Hippocampal formation (tissue), 2 donors: ENCODE data around the gene SORBS2.
"Not testable (repeated sequence)": the region's sequence is repeated elsewhere in the genome, so short reads cannot be mapped to it uniquely, and the experiment has no call there.

Experiments used
- DNase-seq, 2 donors: peaks; one replicate each; lab custom pipeline; 2025; lab: John Stamatoyannopoulos, UW

The SORBS2 gene

GRCh38 chr4:185559915-185560281 is 252.1 kb downstream of the SORBS2 start:
- no peak for DNase-seq

GRCh38 chr4:185559251-185559914 is 252.6 kb downstream of the SORBS2 start:
- DNase-seq: not testable (repeated sequence)

- DNase-seq: no peak
Observed at GRCh38 chr4:185554365-185555126, 257.4 kb downstream of the SORBS2 start.

- DNase-seq: no peak
Observed at GRCh38 chr4:185552254-185552653, 259.7 kb downstream of the SORBS2 start.

- DNase-seq: no peak
Observed at GRCh38 chr4:185550933-185551332, 261.1 kb downstream of the SORBS2 start.

GRCh38 chr4:185549095-185549639 is 262.8 kb downstream of the SORBS2 start:
- no peak for DNase-seq

GRCh38 chr4:185548587-185548986 is 263.4 kb downstream of the SORBS2 start:
- DNase-seq: no peak

- DNase-seq: no peak
Observed at GRCh38 chr4:185546335-185546734, 265.7 kb downstream of the SORBS2 start.

GRCh38 chr4:185542626-185543315 is 269.2 kb downstream of the SORBS2 start:
- no peak for DNase-seq

GRCh38 chr4:185541251-185541727 is 270.7 kb downstream of the SORBS2 start:
- DNase-seq: peak in 1 of 2 donors; percentile 44

GRCh38 chr4:185540487-185541120 is 271.4 kb downstream of the SORBS2 start:
- DNase-seq: no peak

- no peak for DNase-seq
Observed at GRCh38 chr4:185540040-185540439, 272.0 kb downstream of the SORBS2 start.

- no peak for DNase-seq
Observed at GRCh38 chr4:185538806-185539205, 273.2 kb downstream of the SORBS2 start.

GRCh38 chr4:185536411-185536709 is 275.6 kb downstream of the SORBS2 start:
- peak in 1 of 2 donors; percentile 47 for DNase-seq

GRCh38 chr4:185535612-185536410 is 276.2 kb downstream of the SORBS2 start:
- no peak for DNase-seq
